LNCAP (cell line): ENCODE measurements around the gene KIF23.

ENCODE experiments used
- CTCF ChIP-seq: fragments of 450-650 bp; IDR thresholded peaks from 2 replicates; pipeline ENCODE4 v1.5.1; 2017; ENCODE audit warnings: mild to moderate bottlenecking

The KIF23 gene

GRCh38 chr15:69463182-69463756 is 49.1 kb downstream of the KIF23 start:
- TF ChIP-seq CTCF, result no peak

- no peak for TF ChIP-seq CTCF
Observed at GRCh38 chr15:69465253-69465652, 51.1 kb downstream of the KIF23 start.

- TF ChIP-seq CTCF, result no peak
Observed at GRCh38 chr15:69466733-69467132, 52.6 kb downstream of the KIF23 start.

- TF ChIP-seq CTCF, result no peak
Observed at GRCh38 chr15:69467636-69468035, 53.5 kb downstream of the KIF23 start.

- TF ChIP-seq CTCF, result no peak
Observed at GRCh38 chr15:69468241-69469121, 54.3 kb downstream of the KIF23 start.

GRCh38 chr15:69469467-69470201 is 55.5 kb downstream of the KIF23 start:
- TF ChIP-seq CTCF, result no peak

- TF ChIP-seq CTCF, result no peak
Observed at GRCh38 chr15:69472046-69472445, 57.9 kb downstream of the KIF23 start.
